ENCODE results near the gene GRM5. TPM values are rescaled to one million over a fixed set of nuclear protein-coding genes. Genes with fewer than 3 reads are reported as not detected.

Gene GRM5
- total RNA-seq, 1 experiment from 2014 or later: 0.03 TPM

DNA sequence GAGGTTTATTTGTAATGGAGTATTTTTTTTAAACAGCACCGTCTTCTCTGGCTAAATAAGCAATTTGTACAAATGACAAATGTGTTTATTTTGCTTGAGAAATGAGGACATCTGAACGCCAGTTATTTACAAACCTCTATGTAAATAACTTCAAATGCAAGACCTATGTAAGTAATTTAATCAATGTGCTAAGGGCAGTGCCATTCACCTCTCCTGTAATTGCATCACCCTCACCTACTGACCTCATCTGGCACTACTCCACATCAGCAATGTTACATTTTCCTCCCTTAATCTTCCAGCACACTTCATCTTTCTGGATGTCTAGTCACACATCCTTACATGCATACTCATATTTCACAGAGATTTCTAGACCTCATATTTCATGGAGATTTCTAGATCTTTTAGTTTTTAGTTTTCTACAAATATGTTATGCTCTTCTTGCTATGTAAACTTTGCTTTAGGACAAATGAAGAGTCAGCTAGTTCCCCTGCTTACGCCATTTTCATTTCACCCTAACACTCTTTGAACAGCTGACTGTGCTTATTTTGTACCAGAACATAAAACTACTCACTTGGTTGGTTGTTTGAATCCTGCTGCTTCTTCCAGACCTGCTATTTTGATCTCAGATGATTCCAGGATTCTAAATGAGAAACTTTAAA is 238.6 kb downstream of the GRM5 start:
- CTCF ChIA-PET: no interaction called here

GRCh38 chr11:88819616-88820015 is 246.2 kb downstream of the GRM5 start:
- ATAC-seq (no peak), DNase-seq (ENCODE audit: low read depth, low spot score) (no peak)
- Histone ChIP-seq H3K4me1 (ENCODE audit: control insufficient read depth, insufficient read depth, low read length) (no peaks in the 10 kb centered on the region), H3K9me3 (ENCODE audit: control insufficient read depth, insufficient read depth, low read depth, low read length) (peaks cover 5% of the 10 kb centered on the region; the same call in 1 of the 2 replicates), H3K4me3 (ENCODE audit: low read depth in 2 of 2, low read length in 2 of 2) (no peak overlapping the region), H3K36me3 (ENCODE audit: control insufficient read depth, insufficient read depth, low read length) (no peaks in the 10 kb centered on the region), H3K27me3 (ENCODE audit: control insufficient read depth, insufficient read depth, low read length) (no peaks in the 10 kb centered on the region), H3K27ac (ENCODE audit: low read length) (no peak overlapping the region)
- CTCF ChIA-PET: no interaction called here
- intact Hi-C loops (cut with micrococcal nuclease; ENCODE audit: unreplicated experiment): no loop called here
- BruUV-seq (replicated peaks): no TSS peak
- POLR2A ChIA-PET: interaction anchor here (0.6 kb wide), 1 partner anchor 718 kb away, joined by 13 read pairs; no protein-coding TSS in a partner anchor
- in situ Hi-C loops (cut with HindIII; ENCODE audit: low pct_unique_long_range_greater_than_20kb, low sequenced_read_pairs): no loop called here
- no peak for TF ChIP-seq REST (IDR thresholded peaks at IDR 0.05; ENCODE audit: insufficient read depth in 1 of 2, low read depth in 2 of 2, low read length in 1 of 2)
- no peak for TF ChIP-seq POLR2AphosphoS5 (IDR thresholded peaks at IDR 0.05; ENCODE audit: low read depth, low read length)
- TF ChIP-seq TCF7L2 (IDR thresholded peaks at IDR 0.05; ENCODE audit: low read depth, low read length): no peak
- TF ChIP-seq, protein P1, sequence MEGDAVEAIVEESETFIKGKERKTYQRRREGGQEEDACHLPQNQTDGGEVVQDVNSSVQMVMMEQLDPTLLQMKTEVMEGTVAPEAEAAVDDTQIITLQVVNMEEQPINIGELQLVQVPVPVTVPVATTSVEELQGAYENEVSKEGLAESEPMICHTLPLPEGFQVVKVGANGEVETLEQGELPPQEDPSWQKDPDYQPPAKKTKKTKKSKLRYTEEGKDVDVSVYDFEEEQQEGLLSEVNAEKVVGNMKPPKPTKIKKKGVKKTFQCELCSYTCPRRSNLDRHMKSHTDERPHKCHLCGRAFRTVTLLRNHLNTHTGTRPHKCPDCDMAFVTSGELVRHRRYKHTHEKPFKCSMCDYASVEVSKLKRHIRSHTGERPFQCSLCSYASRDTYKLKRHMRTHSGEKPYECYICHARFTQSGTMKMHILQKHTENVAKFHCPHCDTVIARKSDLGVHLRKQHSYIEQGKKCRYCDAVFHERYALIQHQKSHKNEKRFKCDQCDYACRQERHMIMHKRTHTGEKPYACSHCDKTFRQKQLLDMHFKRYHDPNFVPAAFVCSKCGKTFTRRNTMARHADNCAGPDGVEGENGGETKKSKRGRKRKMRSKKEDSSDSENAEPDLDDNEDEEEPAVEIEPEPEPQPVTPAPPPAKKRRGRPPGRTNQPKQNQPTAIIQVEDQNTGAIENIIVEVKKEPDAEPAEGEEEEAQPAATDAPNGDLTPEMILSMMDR (IDR thresholded peaks at IDR 0.05): no peak
- no peak for TF ChIP-seq SIN3A (IDR thresholded peaks at IDR 0.05; ENCODE audit: borderline replicate concordance, insufficient read depth, low read depth, low read length)

More for the DNA sequence above, 238.6 kb downstream of the GRM5 start:
- in situ Hi-C loops (cut with HindIII; ENCODE audit: low pct_unique_long_range_greater_than_20kb, low sequenced_read_pairs): no loop called here
- H3K36me3 ChIP-seq (ENCODE audit: control insufficient read depth, insufficient read depth, low read length): no peaks in the 10 kb centered on the region
- POLR2A ChIA-PET: no interaction called here
- no peaks in the 10 kb centered on the region for H3K4me1 ChIP-seq (ENCODE audit: control insufficient read depth, insufficient read depth, low read length)
- DNase-seq (ENCODE audit: low read depth, low spot score) (peak; percentile 12), ATAC-seq (no peak)
- intact Hi-C loops (cut with micrococcal nuclease; ENCODE audit: unreplicated experiment): no loop called here
- TF ChIP-seq POLR2AphosphoS5 (IDR thresholded peaks at IDR 0.05; ENCODE audit: low read depth, low read length) (no peak), TCF7L2 (IDR thresholded peaks at IDR 0.05; ENCODE audit: low read depth, low read length) (no peak), SIN3A (IDR thresholded peaks at IDR 0.05; ENCODE audit: borderline replicate concordance, insufficient read depth, low read depth, low read length) (no peak), REST (IDR thresholded peaks at IDR 0.05; ENCODE audit: insufficient read depth in 1 of 2, low read depth in 2 of 2, low read length in 1 of 2) (no peak)
- TF ChIP-seq, protein P1 (IDR thresholded peaks at IDR 0.05): no peak
- BruUV-seq (replicated peaks): no TSS peak
- no peak overlapping the region for H3K27ac ChIP-seq (ENCODE audit: low read length)
- H3K27me3 ChIP-seq (ENCODE audit: control insufficient read depth, insufficient read depth, low read length): no peaks in the 10 kb centered on the region
- no peaks in the 10 kb centered on the region; the same call in 1 of the 2 replicates for H3K9me3 ChIP-seq (ENCODE audit: control insufficient read depth, insufficient read depth, low read depth, low read length)
- no peak overlapping the region for H3K4me3 ChIP-seq (ENCODE audit: low read depth in 2 of 2, low read length in 2 of 2)

Data from Panc1 (cell line).